ENCODE results near the gene KLHL24.

Gene KLHL24

GRCh38 chr3:183635431-183636220, at the start of gene KLHL24:
TSS of gene KLHL24 (plus strand) at chr3:183635623. CDS start at chr3:183650357, 14,734 bp downstream.
- H3K4me2 ChIP-seq (ENCODE audit: low read length), result peak within 1 kb of the TSS; percentile 78
- peaks cover 27% of the 10 kb centered on the region for H3K4me1 ChIP-seq (ENCODE audit: control insufficient read depth, low read length)
- peaks cover 19% of the 10 kb centered on the region for H3K36me3 ChIP-seq (ENCODE audit: control insufficient read depth, low read length)
- peak within 1 kb of the TSS; percentile 86 for H3K27ac ChIP-seq (ENCODE audit: low read depth, low read length)
- H3K79me2 ChIP-seq (ENCODE audit: control insufficient read depth, low read length), result peaks cover 42% of the 10 kb centered on the region
- peak within 1 kb of the TSS; percentile 99 for H3K4me3 ChIP-seq (ENCODE audit: low read length)
- H3K27me3 ChIP-seq (ENCODE audit: control insufficient read depth, low read length), result no peaks in the 10 kb centered on the region
- peaks cover 5% of the 10 kb centered on the region for H3F3A ChIP-seq (ENCODE audit: control insufficient read depth, insufficient read depth)
- H3K9me3 ChIP-seq (ENCODE audit: control insufficient read depth, insufficient read depth, low read length), result no peaks in the 10 kb centered on the region
- H4K20me1 ChIP-seq (ENCODE audit: control insufficient read depth, insufficient read depth, low read depth, low read length), result no peaks in the 10 kb centered on the region
- TF ChIP-seq CTCF (IDR thresholded peaks at IDR 0.05; ENCODE audit: low read depth, low read length, poor library complexity, severe bottlenecking) (peak; percentile 22), EZH2phosphoT487 (IDR thresholded peaks at IDR 0.05; ENCODE audit: borderline replicate concordance, low read length) (no peak)
- H3K9me2 ChIP-seq (replicated peaks; ENCODE audit: control insufficient read depth, low read length), result no peaks in the 10 kb centered on the region

GRCh38 chr3:183586477-183586876, 48.9 kb upstream of the KLHL24 start:
- peaks cover 98% of the 10 kb centered on the region for H3K4me1 ChIP-seq (ENCODE audit: control insufficient read depth, low read length)
- H3K9me3 ChIP-seq (ENCODE audit: control insufficient read depth, insufficient read depth, low read length), result no peaks in the 10 kb centered on the region
- peaks cover 50% of the 10 kb centered on the region for H3F3A ChIP-seq (ENCODE audit: control insufficient read depth, insufficient read depth)
- H3K79me2 ChIP-seq (ENCODE audit: control insufficient read depth, low read length), result no peaks in the 10 kb centered on the region
- no peak for TF ChIP-seq CTCF (IDR thresholded peaks at IDR 0.05; ENCODE audit: low read depth, low read length, poor library complexity, severe bottlenecking)
- TF ChIP-seq EZH2phosphoT487 (IDR thresholded peaks at IDR 0.05; ENCODE audit: borderline replicate concordance, low read length), result no peak
- H3K27me3 ChIP-seq (ENCODE audit: control insufficient read depth, low read length), result no peaks in the 10 kb centered on the region
- peak overlapping the region; percentile 88 for H3K27ac ChIP-seq (ENCODE audit: low read depth, low read length)
- peak overlapping the region; percentile 6 for H3K4me3 ChIP-seq (ENCODE audit: low read length)
- H3K4me2 ChIP-seq (ENCODE audit: low read length), result peak overlapping the region; percentile 59
- peaks cover 4% of the 10 kb centered on the region; the same call in 1 of the 2 replicates for H3K36me3 ChIP-seq (ENCODE audit: control insufficient read depth, low read length)
- no peaks in the 10 kb centered on the region for H3K9me2 ChIP-seq (replicated peaks; ENCODE audit: control insufficient read depth, low read length)
- no peaks in the 10 kb centered on the region for H4K20me1 ChIP-seq (ENCODE audit: control insufficient read depth, insufficient read depth, low read depth, low read length)

GRCh38 chr3:183587336-183587735, 48.1 kb upstream of the KLHL24 start:
- Histone ChIP-seq H3K36me3 (ENCODE audit: control insufficient read depth, low read length) (peaks cover 5% of the 10 kb centered on the region), H3K9me3 (ENCODE audit: control insufficient read depth, insufficient read depth, low read length) (no peaks in the 10 kb centered on the region), H3K79me2 (ENCODE audit: control insufficient read depth, low read length) (no peaks in the 10 kb centered on the region), H3K27me3 (ENCODE audit: control insufficient read depth, low read length) (no peaks in the 10 kb centered on the region), H3F3A (ENCODE audit: control insufficient read depth, insufficient read depth) (peaks cover 53% of the 10 kb centered on the region), H3K4me1 (ENCODE audit: control insufficient read depth, low read length) (peaks cover 99% of the 10 kb centered on the region), H3K4me3 (ENCODE audit: low read length) (peak overlapping the region; percentile 33), H4K20me1 (ENCODE audit: control insufficient read depth, insufficient read depth, low read depth, low read length) (no peaks in the 10 kb centered on the region), H3K9me2 (replicated peaks; ENCODE audit: control insufficient read depth, low read length) (no peaks in the 10 kb centered on the region), H3K4me2 (ENCODE audit: low read length) (peak overlapping the region; percentile 59), H3K27ac (ENCODE audit: low read depth, low read length) (peak overlapping the region; percentile 88)
- no peak for TF ChIP-seq CTCF (IDR thresholded peaks at IDR 0.05; ENCODE audit: low read depth, low read length, poor library complexity, severe bottlenecking)
- TF ChIP-seq EZH2phosphoT487 (IDR thresholded peaks at IDR 0.05; ENCODE audit: borderline replicate concordance, low read length), result no peak

Data from DOHH2 (cell line).